ENCODE data around the gene MAGEF1. TPM values are rescaled to one million over a fixed set of nuclear protein-coding genes. Genes with fewer than 3 reads are reported as not detected.

Gene MAGEF1
- total and polyA plus RNA-seq, 2 donors (not counting 1 experiment from before 2014, with no cell fraction given), result 9.5 to 26.2 TPM

DNA sequence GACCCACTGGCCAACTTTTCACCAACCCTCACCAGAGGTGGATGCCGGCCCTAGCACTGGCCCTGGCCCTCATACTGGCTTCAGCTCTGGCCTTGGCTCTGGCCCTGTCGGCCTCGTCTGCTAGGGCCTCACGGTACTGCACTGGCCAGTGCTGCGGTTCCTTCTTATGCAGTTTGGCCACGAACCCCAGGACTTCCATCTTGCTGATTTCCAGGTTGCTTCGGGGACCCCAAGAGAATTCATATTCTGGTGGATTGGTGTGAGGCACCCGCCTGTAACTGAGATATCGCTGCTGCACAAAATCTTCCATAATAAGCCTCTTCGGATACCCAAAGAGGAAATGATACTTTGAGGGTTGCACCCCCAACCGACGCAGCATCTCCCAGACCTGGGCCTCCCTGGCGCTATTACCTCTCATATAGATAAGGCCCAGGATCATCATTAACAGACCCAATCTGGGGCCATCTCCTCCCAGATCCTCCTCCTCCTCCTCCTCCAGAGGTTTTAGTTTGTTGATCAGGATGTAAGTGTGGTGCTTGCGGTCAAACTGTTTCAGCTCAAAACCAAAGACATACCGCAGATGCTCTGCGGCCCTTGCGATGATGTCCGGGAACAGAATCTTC is 883 bp downstream of the MAGEF1 start:
- H3K79me2 ChIP-seq (ENCODE audit: control insufficient read depth, insufficient read depth, low read length), result peaks cover 22% of the 10 kb centered on the region
- 12% methylated on average over 13 of the region's 18 CpGs for WGBS (ENCODE audit: insufficient coverage)
- TF ChIP-seq, protein P1, sequence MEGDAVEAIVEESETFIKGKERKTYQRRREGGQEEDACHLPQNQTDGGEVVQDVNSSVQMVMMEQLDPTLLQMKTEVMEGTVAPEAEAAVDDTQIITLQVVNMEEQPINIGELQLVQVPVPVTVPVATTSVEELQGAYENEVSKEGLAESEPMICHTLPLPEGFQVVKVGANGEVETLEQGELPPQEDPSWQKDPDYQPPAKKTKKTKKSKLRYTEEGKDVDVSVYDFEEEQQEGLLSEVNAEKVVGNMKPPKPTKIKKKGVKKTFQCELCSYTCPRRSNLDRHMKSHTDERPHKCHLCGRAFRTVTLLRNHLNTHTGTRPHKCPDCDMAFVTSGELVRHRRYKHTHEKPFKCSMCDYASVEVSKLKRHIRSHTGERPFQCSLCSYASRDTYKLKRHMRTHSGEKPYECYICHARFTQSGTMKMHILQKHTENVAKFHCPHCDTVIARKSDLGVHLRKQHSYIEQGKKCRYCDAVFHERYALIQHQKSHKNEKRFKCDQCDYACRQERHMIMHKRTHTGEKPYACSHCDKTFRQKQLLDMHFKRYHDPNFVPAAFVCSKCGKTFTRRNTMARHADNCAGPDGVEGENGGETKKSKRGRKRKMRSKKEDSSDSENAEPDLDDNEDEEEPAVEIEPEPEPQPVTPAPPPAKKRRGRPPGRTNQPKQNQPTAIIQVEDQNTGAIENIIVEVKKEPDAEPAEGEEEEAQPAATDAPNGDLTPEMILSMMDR (IDR thresholded peaks at IDR 0.05), result no peak
- TF ChIP-seq EZH2 (IDR thresholded peaks at IDR 0.05; ENCODE audit: borderline replicate concordance, insufficient read depth, low read depth, low read length, poor library complexity, severe bottlenecking), result no peak
- peak overlapping the region; percentile 92 for H3K4me3 Mint-ChIP-seq
- no peaks in the 10 kb centered on the region for H3K9me3 Mint-ChIP-seq (ENCODE audit: insufficient read depth)
- H3K4me2 ChIP-seq (replicated peaks; ENCODE audit: low read depth, low read length, poor library complexity, severe bottlenecking), result peak overlapping the region; percentile 95
- H3K36me3 ChIP-seq (replicated peaks in 1 of 2; ENCODE audit: control extremely low read depth in 1 of 2, control insufficient read depth in 1 of 2, extremely low read depth in 1 of 2, insufficient read depth in 2 of 2, low read length in 1 of 2), result no peaks in the 10 kb centered on the region
- peaks cover 30% of the 10 kb centered on the region for H3K4me1 Mint-ChIP-seq
- H3K27me3 ChIP-seq (replicated peaks in 1 of 4; ENCODE audit: control extremely low read depth in 1 of 4, control insufficient read depth in 3 of 4, insufficient read depth in 4 of 4, low read length in 3 of 4), result no peaks in the 10 kb centered on the region
- peak overlapping the region; percentile 72 to 87 (median 77) for H3K4me3 ChIP-seq (ENCODE audit: control extremely low read depth in 1 of 5, extremely low read depth in 1 of 5, insufficient read depth in 1 of 5, low read depth in 2 of 5, low read length in 4 of 5)
- H2AFZ ChIP-seq (ENCODE audit: insufficient read depth, low read depth, low read length, poor library complexity, severe bottlenecking), result peak overlapping the region; percentile 88
- H3K27ac ChIP-seq (ENCODE audit: low read length in 2 of 2), result peak overlapping the region; percentile 73 to 78
- CTCF ChIA-PET, result interaction anchor here (1.7 kb wide), 1 partner anchor 150 kb away, joined by 7 read pairs; the partner anchor contains the start of gene EPHB3
- H4K20me1 ChIP-seq (ENCODE audit: control insufficient read depth, insufficient read depth, low read length, poor library complexity, severe bottlenecking), result peaks cover 8% of the 10 kb centered on the region
- ATAC-seq (ENCODE audit: low read depth) (peak; percentile 63), DNase-seq (peak; percentile 82)
- peak overlapping the region; percentile 86 for H3K9ac ChIP-seq (ENCODE audit: low read length)
- no peaks in the 10 kb centered on the region for H3K27me3 Mint-ChIP-seq
- intact Hi-C loops (cut with micrococcal nuclease), result loop anchor here (1.0 to 5.0 kb wide), 7 partner anchors 20 to 574 kb away; partner anchors contain the start of genes ABCF3, CLCN2, EIF2B5 and POLR2H
- peaks cover 14 to 29% of the 10 kb centered on the region in 2 donors for H3K4me1 ChIP-seq (ENCODE audit: control insufficient read depth in 2 of 2, insufficient read depth in 2 of 2, low read length in 2 of 2)
- H3K9me3 ChIP-seq (ENCODE audit: control extremely low read depth in 1 of 3, control insufficient read depth in 2 of 3, insufficient read depth in 1 of 3, low read length in 2 of 3), result peaks cover 0 to 5% (median 0%) of the 10 kb centered on the region in 3 donors
- H3K27ac Mint-ChIP-seq, result peak overlapping the region; percentile 92
- POLR2A ChIA-PET, result no interaction called here

DNA sequence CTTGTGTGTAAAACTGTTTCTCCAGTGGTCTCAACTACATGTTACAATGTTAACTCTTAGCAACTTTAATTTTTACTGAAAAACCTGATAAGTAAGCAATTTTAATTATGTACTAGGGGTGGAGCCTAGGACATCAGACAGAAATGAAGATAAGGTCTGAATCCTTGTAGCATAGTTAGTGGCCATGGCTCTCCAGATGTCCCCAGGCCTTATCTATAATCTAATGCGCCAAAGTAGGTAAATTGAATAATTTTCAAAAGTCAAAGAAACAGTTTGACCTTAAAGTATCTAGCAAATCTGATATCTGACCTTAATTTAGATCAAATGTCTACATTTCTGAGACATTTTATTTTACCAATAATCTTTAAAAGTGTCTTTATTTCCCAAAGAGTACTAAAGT is 8.2 kb downstream of the MAGEF1 start:
- TF ChIP-seq, protein P1 (IDR thresholded peaks at IDR 0.05), result no peak
- TF ChIP-seq EZH2 (IDR thresholded peaks at IDR 0.05; ENCODE audit: borderline replicate concordance, insufficient read depth, low read depth, low read length, poor library complexity, severe bottlenecking), result no peak
- ChIA-PET POLR2A (no interaction called here), CTCF (no interaction called here)
- WGBS (ENCODE audit: insufficient coverage), result no CpG with 5 or more reads among the region's 1 CpG
- Histone ChIP-seq H3K36me3 (replicated peaks in 1 of 2; ENCODE audit: control extremely low read depth in 1 of 2, control insufficient read depth in 1 of 2, extremely low read depth in 1 of 2, insufficient read depth in 2 of 2, low read length in 1 of 2) (no peaks in the 10 kb centered on the region), H3K79me2 (ENCODE audit: control insufficient read depth, insufficient read depth, low read length) (peaks cover 24% of the 10 kb centered on the region), H3K9me3 (ENCODE audit: control extremely low read depth in 1 of 3, control insufficient read depth in 2 of 3, insufficient read depth in 1 of 3, low read length in 2 of 3) (peaks cover 0 to 5% (median 0%) of the 10 kb centered on the region in 3 donors), H3K4me1 (ENCODE audit: control insufficient read depth in 2 of 2, insufficient read depth in 2 of 2, low read length in 2 of 2) (no peaks in the 10 kb centered on the region), H3K27ac (ENCODE audit: low read length in 2 of 2) (no peak overlapping the region), H3K4me3 (ENCODE audit: control extremely low read depth in 1 of 5, extremely low read depth in 1 of 5, insufficient read depth in 1 of 5, low read depth in 2 of 5, low read length in 4 of 5) (no peak overlapping the region), H3K4me2 (replicated peaks; ENCODE audit: low read depth, low read length, poor library complexity, severe bottlenecking) (no peak overlapping the region), H4K20me1 (ENCODE audit: control insufficient read depth, insufficient read depth, low read length, poor library complexity, severe bottlenecking) (no peaks in the 10 kb centered on the region), H3K9ac (ENCODE audit: low read length) (no peak overlapping the region), H3K27me3 (replicated peaks in 1 of 4; ENCODE audit: control extremely low read depth in 1 of 4, control insufficient read depth in 3 of 4, insufficient read depth in 4 of 4, low read length in 3 of 4) (no peaks in the 10 kb centered on the region), H2AFZ (ENCODE audit: insufficient read depth, low read depth, low read length, poor library complexity, severe bottlenecking) (no peak overlapping the region)
- no peak for ATAC-seq (ENCODE audit: low read depth)
- Mint-ChIP-seq H3K9me3 (ENCODE audit: insufficient read depth) (no peaks in the 10 kb centered on the region), H3K4me3 (no peak overlapping the region), H3K27me3 (no peaks in the 10 kb centered on the region), H3K4me1 (peaks cover 2% of the 10 kb centered on the region), H3K27ac (no peak overlapping the region)
- no peak for DNase-seq
- intact Hi-C loops (cut with micrococcal nuclease), result no loop called here
